GM12891 (cell line): ENCODE data around the gene MAPKBP1.

Experiments used
- POLR2A ChIP-seq: IDR thresholded peaks from 2 replicates; pipeline ENCODE4 v1.6.1; 2011; ENCODE audit warnings: low read depth, low read length, control low read depth
- POLR2AphosphoS5 ChIP-seq: IDR thresholded peaks from 2 replicates; pipeline ENCODE4 v1.6.1; 2011; ENCODE audit warnings: low read depth, low read length, control low read depth
- POU2F2 ChIP-seq: IDR thresholded peaks from 2 replicates; pipeline ENCODE4 v1.6.1; 2011; ENCODE audit warnings: low read depth, mild to moderate bottlenecking, control low read depth, low read length, moderate library complexity
- SPI1 ChIP-seq: IDR thresholded peaks from 2 replicates; pipeline ENCODE4 v1.6.1; 2011; ENCODE audit warnings: low read depth, low read length, control low read depth
- TAF1 ChIP-seq: IDR thresholded peaks from 2 replicates; pipeline ENCODE4 v1.6.1; 2011; ENCODE audit warnings: low read depth, low read length, control low read depth

GRCh38 chr15:41858756-41859155, 84.5 kb downstream of the MAPKBP1 start:
- TF ChIP-seq POLR2AphosphoS5 (no peak), POLR2A (no peak), POU2F2 (no peak), TAF1 (no peak), SPI1 (no peak)
